ENCODE data around the gene PRKG1. TPM values are rescaled to one million over a fixed set of nuclear protein-coding genes. Genes with fewer than 3 reads are reported as not detected.

Gene PRKG1
- total RNA-seq, 1 experiment from 2014 or later = 0.21 TPM

- H3K4me1 Mint-ChIP-seq (ENCODE audit: low read depth, unreplicated experiment) = no peaks in the 10 kb centered on the region
Measured at GRCh38 chr10:52056291-52056690, 982.0 kb downstream of the PRKG1 start.

GRCh38 chr10:52059089-52059488 is 984.8 kb downstream of the PRKG1 start:
- TF ChIP-seq CTCF (IDR thresholded peaks at IDR 0.05; ENCODE audit: unreplicated experiment) = no peak
- no peaks in the 10 kb centered on the region for H3K27me3 Mint-ChIP-seq (ENCODE audit: unreplicated experiment)
- no TSS peak for BruUV-seq (replicated peaks)
- intact Hi-C loops (cut with micrococcal nuclease; ENCODE audit: unreplicated experiment) = no loop called here
- CTCF ChIA-PET = no interaction called here
- H3K4me1 Mint-ChIP-seq (ENCODE audit: low read depth, unreplicated experiment) = no peaks in the 10 kb centered on the region
- no peak overlapping the region for H3K27ac Mint-ChIP-seq (ENCODE audit: unreplicated experiment)
- no peak for DNase-seq
- H3K4me3 Mint-ChIP-seq (ENCODE audit: low read depth, unreplicated experiment) = no peak overlapping the region
- H3K36me3 Mint-ChIP-seq (ENCODE audit: insufficient read depth, unreplicated experiment) = no peaks in the 10 kb centered on the region
- no peaks in the 10 kb centered on the region for H3K9me3 Mint-ChIP-seq (ENCODE audit: low read depth, unreplicated experiment)

More at GRCh38 chr10:52056291-52056690, 982.0 kb downstream of the PRKG1 start:
- no peaks in the 10 kb centered on the region for H3K9me3 Mint-ChIP-seq (ENCODE audit: low read depth, unreplicated experiment)
- BruUV-seq (replicated peaks) = no TSS peak
- CTCF ChIA-PET = no interaction called here
- TF ChIP-seq CTCF (IDR thresholded peaks at IDR 0.05; ENCODE audit: unreplicated experiment) = no peak
- H3K4me3 Mint-ChIP-seq (ENCODE audit: low read depth, unreplicated experiment) = no peak overlapping the region
- H3K36me3 Mint-ChIP-seq (ENCODE audit: insufficient read depth, unreplicated experiment) = no peaks in the 10 kb centered on the region
- no peak overlapping the region for H3K27ac Mint-ChIP-seq (ENCODE audit: unreplicated experiment)
- intact Hi-C loops (cut with micrococcal nuclease; ENCODE audit: unreplicated experiment) = no loop called here
- DNase-seq = no peak
- no peaks in the 10 kb centered on the region for H3K27me3 Mint-ChIP-seq (ENCODE audit: unreplicated experiment)

- CTCF ChIA-PET = no interaction called here
- no peaks in the 10 kb centered on the region for H3K4me1 Mint-ChIP-seq (ENCODE audit: low read depth, unreplicated experiment)
- DNase-seq = no peak
- H3K36me3 Mint-ChIP-seq (ENCODE audit: insufficient read depth, unreplicated experiment) = no peaks in the 10 kb centered on the region
- H3K27ac Mint-ChIP-seq (ENCODE audit: unreplicated experiment) = no peak overlapping the region
- BruUV-seq (replicated peaks) = no TSS peak
- no peak for TF ChIP-seq CTCF (IDR thresholded peaks at IDR 0.05; ENCODE audit: unreplicated experiment)
- H3K27me3 Mint-ChIP-seq (ENCODE audit: unreplicated experiment) = no peaks in the 10 kb centered on the region
- intact Hi-C loops (cut with micrococcal nuclease; ENCODE audit: unreplicated experiment) = no loop called here
- no peaks in the 10 kb centered on the region for H3K9me3 Mint-ChIP-seq (ENCODE audit: low read depth, unreplicated experiment)
- no peak overlapping the region for H3K4me3 Mint-ChIP-seq (ENCODE audit: low read depth, unreplicated experiment)
Measured at GRCh38 chr10:52063159-52063558, 988.9 kb downstream of the PRKG1 start.

GRCh38 chr10:52064084-52064845 is 990.0 kb downstream of the PRKG1 start:
- CTCF ChIA-PET = no interaction called here
- no peak overlapping the region for H3K27ac Mint-ChIP-seq (ENCODE audit: unreplicated experiment)
- H3K27me3 Mint-ChIP-seq (ENCODE audit: unreplicated experiment) = no peaks in the 10 kb centered on the region
- no TSS peak for BruUV-seq (replicated peaks)
- no peaks in the 10 kb centered on the region for H3K9me3 Mint-ChIP-seq (ENCODE audit: low read depth, unreplicated experiment)
- DNase-seq = no peak
- no peak for TF ChIP-seq CTCF (IDR thresholded peaks at IDR 0.05; ENCODE audit: unreplicated experiment)
- intact Hi-C loops (cut with micrococcal nuclease; ENCODE audit: unreplicated experiment) = no loop called here
- H3K4me1 Mint-ChIP-seq (ENCODE audit: low read depth, unreplicated experiment) = no peaks in the 10 kb centered on the region
- H3K4me3 Mint-ChIP-seq (ENCODE audit: low read depth, unreplicated experiment) = no peak overlapping the region
- H3K36me3 Mint-ChIP-seq (ENCODE audit: insufficient read depth, unreplicated experiment) = no peaks in the 10 kb centered on the region
